Neural crest cell (in vitro differentiated cells): ENCODE measurements around the gene PTGDS. TPM values are rescaled to one million over a fixed set of nuclear protein-coding genes. Genes with fewer than 3 reads are reported as not detected.
A peak's percentile ranks its signal among the peaks of the same experiment; 100 is the strongest.

Experiments
- DNase-seq: peaks from one replicate; pipeline ENCODE4 v3.0.0; 2021; ENCODE audit warnings: low read depth, mixed read lengths, low spot score
- H3K27ac Mint-ChIP-seq: one replicate; pipeline ENCODE4 v1.8.0; 2021; ENCODE audit warnings: mild to moderate bottlenecking, mixed read lengths; ENCODE audit not compliant: unreplicated experiment
- H3K27me3 Mint-ChIP-seq: 2 replicates; pipeline ENCODE4 v1.8.0; 2021; ENCODE audit warnings: low read depth, mild to moderate bottlenecking, mixed read lengths
- H3K36me3 Mint-ChIP-seq: 2 replicates; pipeline ENCODE4 v1.8.0; 2021; ENCODE audit warnings: low read depth, mild to moderate bottlenecking, mixed read lengths
- H3K4me1 Mint-ChIP-seq: 2 replicates; pipeline ENCODE4 v1.8.0; 2021; ENCODE audit warnings: mixed read lengths
- H3K4me3 Mint-ChIP-seq: one replicate; pipeline ENCODE4 v1.8.0; 2021; ENCODE audit warnings: mild to moderate bottlenecking, mixed read lengths
- H3K9me3 Mint-ChIP-seq: 2 replicates; pipeline ENCODE4 v1.8.0; 2021; ENCODE audit warnings: mixed read lengths
- total RNA-seq: library from RNA; stranded (reverse); gene quantifications from 2 replicates; pipeline ENCODE4 v1.2.1, GENCODE V29; 2021
- TF ChIP-seq, protein P1 (sequence below): fragments of 200-600 bp; sonication (generic); conservative IDR thresholded peaks from 2 replicates; pipeline ENCODE4 v1.5.0; 2021; ENCODE audit warnings: antibody characterized with exemption, mild to moderate bottlenecking

The PTGDS gene
- total RNA-seq, 1 donor from 2014 or later, result not detected

DNA sequence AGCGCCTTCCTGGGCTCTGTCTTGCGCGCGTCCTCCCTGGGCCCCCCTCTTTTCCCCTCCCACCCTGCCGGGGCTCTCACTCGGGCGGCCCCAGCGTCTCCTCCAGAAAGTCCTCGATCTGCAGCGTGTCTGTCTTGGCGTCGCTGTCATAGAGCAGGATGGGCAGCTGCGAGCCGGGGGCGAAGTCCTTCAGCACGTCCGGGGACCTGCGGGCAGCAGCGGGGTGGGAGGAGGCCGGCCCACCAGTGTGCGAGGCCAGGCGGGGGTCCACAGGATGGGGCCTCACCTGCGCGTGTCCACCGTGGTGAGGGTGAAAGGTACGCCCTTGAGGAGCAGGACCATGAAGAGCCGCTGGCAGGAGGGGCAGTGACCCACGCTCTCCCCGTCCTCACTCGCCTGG, 18.1 kb downstream of the PTGDS start:
- no peak overlapping the region for H3K27ac Mint-ChIP-seq
- peaks cover 11% of the 10 kb centered on the region for H3K27me3 Mint-ChIP-seq
- no peaks in the 10 kb centered on the region for H3K9me3 Mint-ChIP-seq
- TF ChIP-seq, protein P1, sequence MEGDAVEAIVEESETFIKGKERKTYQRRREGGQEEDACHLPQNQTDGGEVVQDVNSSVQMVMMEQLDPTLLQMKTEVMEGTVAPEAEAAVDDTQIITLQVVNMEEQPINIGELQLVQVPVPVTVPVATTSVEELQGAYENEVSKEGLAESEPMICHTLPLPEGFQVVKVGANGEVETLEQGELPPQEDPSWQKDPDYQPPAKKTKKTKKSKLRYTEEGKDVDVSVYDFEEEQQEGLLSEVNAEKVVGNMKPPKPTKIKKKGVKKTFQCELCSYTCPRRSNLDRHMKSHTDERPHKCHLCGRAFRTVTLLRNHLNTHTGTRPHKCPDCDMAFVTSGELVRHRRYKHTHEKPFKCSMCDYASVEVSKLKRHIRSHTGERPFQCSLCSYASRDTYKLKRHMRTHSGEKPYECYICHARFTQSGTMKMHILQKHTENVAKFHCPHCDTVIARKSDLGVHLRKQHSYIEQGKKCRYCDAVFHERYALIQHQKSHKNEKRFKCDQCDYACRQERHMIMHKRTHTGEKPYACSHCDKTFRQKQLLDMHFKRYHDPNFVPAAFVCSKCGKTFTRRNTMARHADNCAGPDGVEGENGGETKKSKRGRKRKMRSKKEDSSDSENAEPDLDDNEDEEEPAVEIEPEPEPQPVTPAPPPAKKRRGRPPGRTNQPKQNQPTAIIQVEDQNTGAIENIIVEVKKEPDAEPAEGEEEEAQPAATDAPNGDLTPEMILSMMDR, result no peak
- no peaks in the 10 kb centered on the region for H3K36me3 Mint-ChIP-seq
- no peak for DNase-seq
- peaks cover 11% of the 10 kb centered on the region for H3K4me1 Mint-ChIP-seq
- H3K4me3 Mint-ChIP-seq, result no peak overlapping the region

DNA sequence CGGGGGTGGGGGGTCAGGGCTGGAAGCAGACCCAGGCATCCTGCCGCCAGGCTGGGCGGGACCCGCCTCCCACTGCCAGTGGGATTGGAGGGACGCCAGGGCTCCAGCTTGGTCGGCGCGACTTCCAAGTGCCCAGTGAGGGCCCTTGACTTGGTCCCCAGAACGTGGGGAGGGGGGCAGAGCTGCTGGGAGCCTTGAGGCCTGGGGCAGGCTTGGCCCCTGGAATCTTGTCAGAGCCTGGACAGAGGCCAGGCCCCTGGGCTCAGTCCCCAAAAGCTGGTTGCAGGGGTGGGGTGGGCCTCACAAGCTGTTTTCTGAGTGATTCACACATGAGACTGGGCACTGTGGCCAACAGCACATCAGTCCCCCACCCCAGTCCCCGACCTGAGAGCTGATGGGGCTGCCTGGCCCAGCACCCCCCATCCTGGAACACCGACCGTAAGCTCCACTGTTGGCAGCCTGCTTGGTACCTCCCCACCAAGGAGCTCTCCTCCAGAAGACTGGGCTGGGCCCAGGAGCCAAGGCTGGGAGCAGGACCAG, 18.5 kb downstream of the PTGDS start:
- DNase-seq, result no peak
- TF ChIP-seq, protein P1, result no peak
- Mint-ChIP-seq H3K27me3 (peaks cover 11% of the 10 kb centered on the region), H3K4me1 (peaks cover 8% of the 10 kb centered on the region), H3K4me3 (no peak overlapping the region), H3K36me3 (no peaks in the 10 kb centered on the region), H3K27ac (no peak overlapping the region), H3K9me3 (no peaks in the 10 kb centered on the region)

DNA sequence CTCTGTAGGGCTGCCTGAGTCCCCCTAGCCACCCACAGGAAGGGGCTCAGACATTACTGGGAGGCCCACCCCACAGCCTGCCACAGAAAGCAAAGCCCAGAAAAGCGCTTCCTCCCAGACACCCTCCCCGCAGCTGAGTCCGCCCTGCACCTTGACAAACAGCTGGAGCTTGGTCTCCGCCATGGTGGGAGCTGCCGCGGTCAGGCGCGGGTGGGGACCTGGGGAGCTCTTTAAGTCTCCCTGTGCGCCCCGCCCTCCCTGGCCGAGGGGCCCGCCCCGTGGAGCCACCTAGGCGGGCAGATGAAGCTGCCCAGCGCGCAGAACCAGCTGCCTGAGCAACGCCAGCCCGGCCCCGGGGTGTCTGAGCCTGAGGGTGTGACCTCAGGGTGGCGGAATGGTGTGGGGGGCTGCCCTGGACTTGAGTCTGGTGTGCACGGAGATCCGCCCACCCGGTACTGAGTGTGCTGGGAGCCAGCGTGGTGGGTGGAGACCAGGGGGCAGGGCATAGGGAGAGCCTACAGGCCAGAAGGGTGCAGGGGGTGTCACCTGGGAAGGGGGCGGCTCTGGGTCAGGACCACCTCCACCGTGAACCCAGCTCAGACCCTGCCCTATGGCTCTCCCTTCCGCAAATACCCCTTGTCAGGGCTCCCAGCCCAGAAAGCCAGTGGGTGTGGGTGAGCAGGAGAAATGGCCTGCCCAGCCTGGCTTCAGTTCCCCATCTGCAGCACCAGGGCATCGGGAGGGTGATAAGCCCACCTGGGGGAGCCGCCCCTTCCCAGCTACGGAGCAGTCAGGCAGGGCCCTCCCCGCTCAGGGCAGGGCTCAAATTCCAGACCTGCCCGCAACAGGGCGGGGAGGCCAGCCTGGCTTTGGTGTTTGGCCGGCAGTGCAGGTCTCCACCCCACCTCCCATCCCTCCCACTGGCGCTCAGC, 19.3 kb downstream of the PTGDS start, which contains the start of gene CLIC3:
CLIC3 (minus strand) TSS at position 208 of the 932 bp plus-strand sequence; CDS start at position 183, 25 bp downstream.
- no peak within 1 kb of the TSS for H3K27ac Mint-ChIP-seq
- H3K36me3 Mint-ChIP-seq, result no peaks in the 10 kb centered on the region
- no peak within 1 kb of the TSS for H3K4me3 Mint-ChIP-seq
- no peaks in the 10 kb centered on the region for H3K9me3 Mint-ChIP-seq
- H3K27me3 Mint-ChIP-seq, result peaks cover 11% of the 10 kb centered on the region
- TF ChIP-seq, protein P1, result no peak
- no peak for DNase-seq
- H3K4me1 Mint-ChIP-seq, result peaks cover 8% of the 10 kb centered on the region

DNA sequence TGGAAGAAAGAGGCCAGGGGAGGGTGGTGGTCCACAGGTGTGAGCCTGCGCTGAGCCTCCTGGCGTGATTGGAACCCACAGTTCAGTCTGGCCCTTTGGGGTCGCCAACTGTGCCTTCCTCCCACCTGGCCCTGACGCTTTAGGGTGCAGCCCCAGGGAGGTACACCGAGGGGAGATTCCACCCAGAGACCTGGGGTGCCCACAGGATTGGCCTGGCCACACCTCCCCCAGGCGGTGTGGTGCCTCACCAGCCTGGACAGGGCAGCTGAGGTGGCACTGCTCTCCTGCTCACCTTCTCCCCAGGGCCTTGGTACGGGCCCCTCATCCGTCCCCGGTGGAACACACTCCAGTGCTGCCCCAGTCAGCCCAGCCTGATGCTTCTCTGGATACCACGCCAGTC, 20.1 kb downstream of the PTGDS start:
- Mint-ChIP-seq H3K9me3 (no peaks in the 10 kb centered on the region), H3K4me3 (peak overlapping the region; percentile 69), H3K27me3 (peaks cover 11% of the 10 kb centered on the region), H3K36me3 (no peaks in the 10 kb centered on the region), H3K4me1 (peaks cover 8% of the 10 kb centered on the region), H3K27ac (no peak overlapping the region)
- TF ChIP-seq, protein P1, result no peak
- no peak for DNase-seq

DNA sequence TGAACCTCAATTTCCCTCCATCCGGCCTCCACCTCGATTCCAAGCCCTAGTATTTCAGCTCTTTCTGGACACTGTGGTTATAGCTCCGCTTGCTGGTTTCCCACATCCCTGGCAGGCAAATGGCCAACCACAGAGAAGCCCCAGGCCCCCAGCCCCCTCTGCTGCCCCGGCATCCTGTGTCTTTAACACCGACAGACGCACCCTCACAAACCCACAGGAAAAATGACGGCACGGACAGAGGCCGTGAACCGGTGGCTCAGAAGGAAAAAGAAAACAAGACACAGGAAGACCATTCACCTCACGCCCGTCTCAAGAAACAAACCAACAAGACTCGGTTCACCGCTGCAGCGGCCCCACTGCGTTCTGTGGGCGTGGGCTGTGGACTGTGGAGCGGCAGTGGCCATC, 20.5 kb downstream of the PTGDS start:
- TF ChIP-seq, protein P1, result no peak
- H3K27ac Mint-ChIP-seq, result no peak overlapping the region
- no peaks in the 10 kb centered on the region for H3K9me3 Mint-ChIP-seq
- no peak for DNase-seq
- no peaks in the 10 kb centered on the region for H3K36me3 Mint-ChIP-seq
- peaks cover 8% of the 10 kb centered on the region for H3K4me1 Mint-ChIP-seq
- peak overlapping the region; percentile 69 for H3K4me3 Mint-ChIP-seq
- peaks cover 11% of the 10 kb centered on the region for H3K27me3 Mint-ChIP-seq
